SU-DHL-6 (cell line): Measurements from ENCODE around the gene PPP1CA.

Source experiments
- H2AFZ ChIP-seq: fragments of 200-600 bp; sonication (generic); 2 replicates; pipeline ENCODE4 v1.6.1; 2014; ENCODE audit warnings: low read depth, mild to moderate bottlenecking, moderate library complexity, mixed read lengths, antibody characterized with exemption, low read length; ENCODE audit not compliant: severe bottlenecking
- H3F3A ChIP-seq: fragments of 200-600 bp; shearing (Covaris generic); 2 replicates; pipeline ENCODE4 v1.6.0; 2016; ENCODE audit warnings: antibody characterized with exemption, mild to moderate bottlenecking; ENCODE audit not compliant: insufficient read depth
- H3K27ac ChIP-seq: fragments of 200-600 bp; sonication (generic); 2 replicates; pipeline ENCODE4 v1.5.1; 2016; ENCODE audit warnings: low read depth, mild to moderate bottlenecking, low read length, moderate library complexity, mixed read lengths
- H3K27me3 ChIP-seq: fragments of 200-600 bp; sonication (generic), shearing (Covaris generic); 2 replicates; pipeline ENCODE4 v1.6.0; 2014; ENCODE audit warnings: mild to moderate bottlenecking, low read length
- H3K36me3 ChIP-seq: fragments of 200-600 bp; sonication (generic); 2 replicates; pipeline ENCODE4 v1.6.1; 2014; ENCODE audit warnings: mild to moderate bottlenecking, low read length, mixed read lengths
- H3K4me2 ChIP-seq: fragments of 300-600, 200-600 bp; shearing (Covaris generic), sonication (generic); 2 replicates; pipeline ENCODE4 v1.6.0; 2014; ENCODE audit warnings: low read length, low read depth, mild to moderate bottlenecking; ENCODE audit not compliant: poor library complexity, severe bottlenecking
- H3K4me3 ChIP-seq: fragments of 200-600 bp; sonication (generic); 2 replicates; pipeline ENCODE4 v1.5.1; 2014; ENCODE audit warnings: antibody characterized with exemption, low read length, mild to moderate bottlenecking, mixed read lengths; ENCODE audit not compliant: insufficient read depth, poor library complexity, severe bottlenecking
- H3K79me2 ChIP-seq: fragments of 200-600 bp; sonication (generic); 2 replicates; pipeline ENCODE4 v1.6.1; 2014; ENCODE audit warnings: mild to moderate bottlenecking, low read length, moderate library complexity; ENCODE audit not compliant: insufficient read depth
- H3K9ac ChIP-seq: fragments of 200-600 bp; sonication (generic); 2 replicates; pipeline ENCODE4 v1.7.0; 2014; ENCODE audit warnings: mild to moderate bottlenecking, low read length
- H3K9me2 ChIP-seq: fragments of 200-600 bp; sonication (generic); replicated peaks from 2 replicates; pipeline ENCODE4 v1.6.1; 2014; ENCODE audit warnings: low read length; ENCODE audit not compliant: insufficient read depth
- H3K9me3 ChIP-seq: fragments of 200-600 bp; sonication (generic); 2 replicates; pipeline ENCODE4 v1.6.1; 2014; ENCODE audit warnings: low read length, mixed read lengths; ENCODE audit not compliant: insufficient read depth
- H4K20me1 ChIP-seq: fragments of 200-600 bp; sonication (generic); 2 replicates; pipeline ENCODE4 v1.6.1; 2014; ENCODE audit warnings: low read depth, mild to moderate bottlenecking, antibody characterized with exemption, low read length, moderate library complexity, mixed read lengths
- CTCF ChIP-seq: fragments of 200-600 bp; sonication (generic); IDR thresholded peaks from one replicate; pipeline ENCODE4 v1.5.1; 2017; ENCODE audit warnings: antibody characterized with exemption, mild to moderate bottlenecking, low read length, moderate library complexity; ENCODE audit not compliant: insufficient read depth, poor library complexity, severe bottlenecking
- EZH2phosphoT487 ChIP-seq: fragments of 200-600 bp; sonication (generic), shearing (Covaris generic); conservative IDR thresholded peaks from 2 replicates; pipeline ENCODE4 v1.6.1; 2018; ENCODE audit warnings: mild to moderate bottlenecking, antibody characterized with exemption, low read length, moderate library complexity, mixed read lengths

The PPP1CA gene

DNA sequence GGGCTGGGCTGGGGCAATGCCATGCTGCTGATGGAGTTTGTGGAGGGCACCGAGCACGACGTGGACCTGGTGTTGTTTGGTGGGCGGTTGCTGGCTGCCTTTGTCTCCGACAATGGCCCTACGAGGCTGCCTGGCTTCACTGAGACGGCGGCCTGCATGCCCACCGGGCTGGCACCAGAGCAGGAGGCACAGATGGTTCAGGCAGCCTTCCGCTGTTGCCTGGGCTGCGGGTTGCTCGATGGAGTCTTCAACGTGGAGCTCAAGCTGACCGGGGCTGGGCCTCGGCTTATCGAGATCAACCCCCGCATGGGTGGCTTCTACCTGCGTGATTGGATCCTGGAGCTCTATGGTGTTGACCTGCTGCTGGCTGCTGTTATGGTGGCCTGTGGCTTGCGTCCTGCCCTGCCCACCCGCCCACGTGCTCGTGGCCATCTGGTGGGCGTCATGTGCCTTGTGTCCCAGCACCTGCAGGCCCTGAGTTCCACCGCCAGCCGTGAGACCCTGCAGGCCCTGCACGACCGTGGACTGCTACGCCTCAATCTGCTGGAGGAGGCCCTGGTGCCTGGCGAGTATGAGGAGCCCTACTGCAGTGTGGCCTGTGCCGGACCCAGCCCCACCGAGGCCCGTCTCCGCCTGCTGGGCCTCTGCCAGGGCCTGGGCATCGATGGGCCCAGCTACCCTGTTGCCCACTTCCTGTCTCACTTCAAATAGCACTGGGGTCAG is 22.4 kb upstream of the PPP1CA start:
- Histone ChIP-seq H3K27me3 (no peaks in the 10 kb centered on the region), H3K27ac (no peak overlapping the region)

DNA sequence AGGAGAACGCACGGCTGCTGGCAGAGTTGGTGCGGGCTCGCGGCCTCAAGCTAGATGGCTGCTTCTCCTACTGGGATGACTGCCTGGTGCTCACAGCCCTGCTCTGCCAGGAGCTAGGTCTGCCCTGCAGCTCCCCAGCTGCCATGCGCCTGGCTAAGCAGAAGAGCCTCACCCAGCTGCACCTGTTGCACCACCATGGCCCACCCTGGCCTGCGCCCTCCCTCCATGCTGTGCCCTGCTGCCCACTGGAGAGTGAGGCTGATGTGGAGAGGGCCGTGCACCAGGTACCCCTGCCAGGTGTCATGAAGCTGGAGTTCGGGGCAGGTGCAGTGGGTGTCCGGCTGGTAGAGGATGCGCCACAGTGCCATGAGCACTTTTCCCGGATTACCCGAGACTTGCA is 21.8 kb upstream of the PPP1CA start:
- Histone ChIP-seq H2AFZ (no peak overlapping the region), H3K27me3 (no peaks in the 10 kb centered on the region), H3K9ac (no peak overlapping the region), H3K27ac (no peak overlapping the region), H3K36me3 (no peaks in the 10 kb centered on the region), H3K79me2 (peaks cover under 1% of the 10 kb centered on the region; the same call in 1 of the 2 replicates), H4K20me1 (no peaks in the 10 kb centered on the region), H3K4me3 (no peak overlapping the region), H3K9me3 (no peaks in the 10 kb centered on the region), H3K4me2 (no peak overlapping the region), H3F3A (no peaks in the 10 kb centered on the region), H3K9me2 (no peaks in the 10 kb centered on the region)
- TF ChIP-seq CTCF = no peak
- no peak for TF ChIP-seq EZH2phosphoT487

More for the DNA sequence above, 22.4 kb upstream of the PPP1CA start:
- no peaks in the 10 kb centered on the region for H3K36me3 ChIP-seq
- H2AFZ ChIP-seq = no peak overlapping the region
- no peaks in the 10 kb centered on the region for H4K20me1 ChIP-seq
- no peaks in the 10 kb centered on the region for H3K9me2 ChIP-seq
- peaks cover 6% of the 10 kb centered on the region for H3K79me2 ChIP-seq
- no peak overlapping the region for H3K4me3 ChIP-seq
- no peak overlapping the region for H3K9ac ChIP-seq
- H3K4me2 ChIP-seq = no peak overlapping the region
- no peaks in the 10 kb centered on the region for H3K9me3 ChIP-seq
- no peak for TF ChIP-seq EZH2phosphoT487
- no peak for TF ChIP-seq CTCF
- H3F3A ChIP-seq = no peaks in the 10 kb centered on the region

- Histone ChIP-seq H3K4me2 (no peak overlapping the region), H3K9me3 (no peaks in the 10 kb centered on the region), H3F3A (no peaks in the 10 kb centered on the region), H3K4me3 (no peak overlapping the region), H3K36me3 (no peaks in the 10 kb centered on the region), H3K27me3 (no peaks in the 10 kb centered on the region), H3K9me2 (no peaks in the 10 kb centered on the region), H2AFZ (no peak overlapping the region), H3K9ac (no peak overlapping the region), H4K20me1 (no peaks in the 10 kb centered on the region), H3K79me2 (no peaks in the 10 kb centered on the region), H3K27ac (no peak overlapping the region)
- TF ChIP-seq EZH2phosphoT487 = no peak
- TF ChIP-seq CTCF = no peak
Measured at GRCh38 chr11:67422891-67423290, 21.2 kb upstream of the PPP1CA start.
